H1 (cell line): ENCODE results near the gene SNX25. TPM values are rescaled to one million over a fixed set of nuclear protein-coding genes. Genes with fewer than 3 reads are reported as not detected.

Experiments used
- CTCF ChIA-PET: fragments of 300-600 bp; sonication (Branson Sonifier 250); formaldehyde crosslinking; loops from one replicate; lab custom pipeline; 2021; ENCODE audit not compliant: partially characterized antibody; lab: Charles Lee
- POLR2A ChIA-PET: fragments of 300-600 bp; sonication (Branson Sonifier 250); formaldehyde crosslinking; loops from one replicate; lab custom pipeline; 2021; ENCODE audit warnings: inconsistent platforms; ENCODE audit not compliant: partially characterized antibody; lab: Charles Lee
- DNase-seq, 2 experiments: peaks; one replicate each; pipeline versions ENCODE4 v3.0.0 to v3.0.0-alpha.2; 2010 to 2022; ENCODE audit warnings: low spot score in 2 of 2, low read depth in 1 of 2, mixed read lengths in 1 of 2
- FAIRE-seq: peaks from 2 replicates; lab custom pipeline; 2011; peaks lifted over from hg19 to GRCh38; lab: Jason Lieb, UNC
- H2AFZ ChIP-seq: 2 replicates; pipeline ENCODE4 v1.8.1; 2012; ENCODE audit warnings: low read length, inconsistent platforms
- H2AK5ac ChIP-seq: 2 replicates; pipeline ENCODE4 v1.6.1; 2013; ENCODE audit warnings: low read depth, low read length
- H2BK120ac ChIP-seq: replicated peaks from 2 replicates; pipeline ENCODE3; 2013; ENCODE audit warnings: low read depth, low read length, inconsistent platforms
- H2BK12ac ChIP-seq: 2 replicates; pipeline ENCODE4 v1.6.1; 2013; ENCODE audit warnings: low read depth, low read length
- H2BK15ac ChIP-seq: 2 replicates; pipeline ENCODE4 v1.6.1; 2013; ENCODE audit warnings: low read length
- H2BK20ac ChIP-seq: 2 replicates; pipeline ENCODE4 v1.6.1; 2013; ENCODE audit warnings: low read length
- H2BK5ac ChIP-seq: 2 replicates; pipeline ENCODE4 v1.6.1; 2013; ENCODE audit warnings: low read depth, low read length
- H3K14ac ChIP-seq: 2 replicates; pipeline ENCODE4 v1.6.1; 2013; ENCODE audit warnings: inconsistent platforms; ENCODE audit not compliant: insufficient read length
- H3K18ac ChIP-seq: 2 replicates; pipeline ENCODE4 v1.6.1; 2013; ENCODE audit warnings: low read length; ENCODE audit errors: extremely low read depth
- H3K23ac ChIP-seq: 2 replicates; pipeline ENCODE4 v1.6.1; 2013; ENCODE audit warnings: inconsistent platforms; ENCODE audit not compliant: insufficient read length
- H3K23me2 ChIP-seq: 2 replicates; pipeline ENCODE4 v1.6.1; 2013; ENCODE audit warnings: low read depth, low read length
- H3K27ac ChIP-seq: 2 replicates; pipeline ENCODE4 v1.6.1; 2011; ENCODE audit warnings: low read depth, low read length, inconsistent platforms
- H3K27me3 ChIP-seq, 4 experiments: replicated peaks in 1 of 4; 1 replicate in 1 of 4; 2 replicates in 3 of 4; pipeline versions ENCODE4 v1.6.1 to v1.8.1; 2011 to 2013; ENCODE audit warnings: low read length in 3 of 4, mild to moderate bottlenecking in 3 of 4, inconsistent platforms in 2 of 4, mixed read lengths in 2 of 4, moderate library complexity in 1 of 4; ENCODE audit not compliant: control insufficient read depth in 3 of 4, insufficient read depth in 3 of 4; ENCODE audit errors: extremely low read depth in 1 of 4
- H3K36me3 ChIP-seq, 4 experiments: 2 replicates each; pipeline versions ENCODE4 v1.6.1 to v1.8.1; 2011 to 2013; ENCODE audit warnings: mild to moderate bottlenecking in 4 of 4, low read length in 3 of 4, moderate library complexity in 2 of 4, control low read depth in 1 of 4, inconsistent platforms in 1 of 4; ENCODE audit not compliant: insufficient read depth in 4 of 4, control insufficient read depth in 2 of 4
- H3K4ac ChIP-seq: replicated peaks from 2 replicates; pipeline ENCODE3; 2013; ENCODE audit warnings: low read length, low read depth, mixed read lengths, inconsistent platforms; ENCODE audit not compliant: insufficient read length
- H3K4me1 ChIP-seq, 4 experiments: replicated peaks in 1 of 4; 1 replicate in 1 of 4; 2 replicates in 3 of 4; pipeline versions ENCODE4 v1.6.1 to v1.8.1; 2011 to 2013; ENCODE audit warnings: low read length in 3 of 4, inconsistent platforms in 2 of 4, mixed read lengths in 1 of 4; ENCODE audit not compliant: insufficient read depth in 4 of 4, control insufficient read depth in 3 of 4
- H3K4me2 ChIP-seq, 2 experiments: 2 replicates each; pipeline versions ENCODE4 v1.6.1 to v1.8.1; 2011 to 2013; ENCODE audit warnings: low read depth in 2 of 2, low read length in 2 of 2, control low read depth in 1 of 2, inconsistent platforms in 1 of 2, mild to moderate bottlenecking in 1 of 2; ENCODE audit not compliant: insufficient read depth in 1 of 2
- H3K4me3 ChIP-seq, 4 experiments: fragments of 200-600, 300-600 bp in 1 of 4; sonication (generic), shearing (Covaris generic), sonication (Bioruptor Twin) in 1 of 4; 2 replicates each; pipeline versions ENCODE4 v1.5.1 to v1.8.1; 2011 to 2016; ENCODE audit warnings: low read length in 4 of 4, low read depth in 3 of 4, control low read depth in 2 of 4, inconsistent platforms in 2 of 4, mild to moderate bottlenecking in 2 of 4, mixed read lengths in 1 of 4, moderate library complexity in 1 of 4; ENCODE audit not compliant: insufficient read depth in 2 of 4; ENCODE audit errors: extremely low read depth in 1 of 4
- H3K56ac ChIP-seq: replicated peaks from 2 replicates; pipeline ENCODE3; 2013; ENCODE audit warnings: low read depth, mild to moderate bottlenecking, mixed read lengths, low read length, inconsistent platforms; ENCODE audit not compliant: insufficient read length
- H3K79me1 ChIP-seq: 2 replicates; pipeline ENCODE4 v1.6.1; 2013; ENCODE audit warnings: low read depth, low read length, control low read depth
- H3K79me2 ChIP-seq, 2 experiments: 2 replicates each; pipeline versions ENCODE4 v1.6.1 to v1.8.1; 2012 to 2013; ENCODE audit warnings: low read length in 2 of 2, mild to moderate bottlenecking in 2 of 2, inconsistent platforms in 1 of 2; ENCODE audit not compliant: insufficient read depth in 2 of 2, control insufficient read depth in 1 of 2
- H3K9ac ChIP-seq, 4 experiments: replicated peaks in 1 of 4; 1 replicate in 1 of 4; 2 replicates in 3 of 4; pipeline versions ENCODE4 v1.6.1 to v1.8.1; 2011 to 2013; ENCODE audit warnings: low read depth in 3 of 4, low read length in 3 of 4, control low read depth in 2 of 4, mild to moderate bottlenecking in 2 of 4, moderate library complexity in 2 of 4, inconsistent platforms in 1 of 4; ENCODE audit errors: extremely low read depth in 1 of 4
- H3K9me3 ChIP-seq, 2 experiments: 2 replicates each; pipeline versions ENCODE4 v1.6.1 to v1.8.1; 2012 to 2013; ENCODE audit warnings: mild to moderate bottlenecking in 2 of 2, moderate library complexity in 2 of 2, control low read depth in 1 of 2, inconsistent platforms in 1 of 2, low read depth in 1 of 2, low read length in 1 of 2, mixed read lengths in 1 of 2; ENCODE audit not compliant: insufficient read depth in 2 of 2
- H4K20me1 ChIP-seq, 2 experiments: replicated peaks in 1 of 2; 2 replicates each; pipeline versions ENCODE3 to v1.8.1; 2011 to 2013; ENCODE audit warnings: inconsistent platforms in 2 of 2, low read length in 2 of 2, mild to moderate bottlenecking in 1 of 2; ENCODE audit not compliant: insufficient read depth in 2 of 2, control insufficient read depth in 1 of 2
- H4K5ac ChIP-seq: 2 replicates; pipeline ENCODE4 v1.6.1; 2013; ENCODE audit warnings: low read length, low read depth, mixed read lengths, inconsistent platforms; ENCODE audit not compliant: insufficient read length
- H4K8ac ChIP-seq: 2 replicates; pipeline ENCODE4 v1.8.0; 2013; ENCODE audit warnings: mild to moderate bottlenecking, moderate library complexity, low read length, inconsistent platforms; ENCODE audit not compliant: insufficient read depth; ENCODE audit errors: extremely low read depth
- H4K91ac ChIP-seq: replicated peaks from 2 replicates; pipeline ENCODE3; 2013; ENCODE audit warnings: low read length, mixed read lengths, inconsistent platforms; ENCODE audit not compliant: insufficient read length
- BACH1 ChIP-seq: IDR thresholded peaks from 2 replicates; pipeline ENCODE4 v1.6.1; 2012; ENCODE audit warnings: low read length, improper control_type of control experiment
- BRCA1 ChIP-seq: IDR thresholded peaks from 2 replicates; pipeline ENCODE4 v1.6.1; 2012; ENCODE audit warnings: low read depth, low read length, improper control_type of control experiment
- CBX5 ChIP-seq: fragments of 300-800, 300-1000 bp; sonication (generic); IDR thresholded peaks from 2 replicates; pipeline ENCODE4 v1.7.1; 2016; ENCODE audit warnings: antibody characterized with exemption, low read length, low read depth
- EP300 ChIP-seq, 2 experiments: IDR thresholded peaks; 1 replicate in 1 of 2; 2 replicates in 1 of 2; pipeline ENCODE4 v1.6.1; 2011 to 2012; ENCODE audit warnings: low read depth in 2 of 2, low read length in 2 of 2, mild to moderate bottlenecking in 2 of 2, borderline replicate concordance in 1 of 2, inconsistent platforms in 1 of 2, moderate library complexity in 1 of 2
- NANOG ChIP-seq: IDR thresholded peaks from 2 replicates; pipeline ENCODE4 v1.6.1; 2011; ENCODE audit warnings: low read length, low read depth, mild to moderate bottlenecking, inconsistent platforms; ENCODE audit not compliant: insufficient read depth, poor library complexity, severe bottlenecking
- RFX5 ChIP-seq: IDR thresholded peaks from 2 replicates; pipeline ENCODE4 v1.6.1; 2011; ENCODE audit warnings: low read depth, low read length, improper control_type of control experiment, borderline replicate concordance
- ZNF274 ChIP-seq: IDR thresholded peaks from 2 replicates; pipeline ENCODE4 v1.7.0; 2012; ENCODE audit warnings: low read length, borderline replicate concordance; ENCODE audit errors: extremely low read depth
- WGBS, 2 experiments: shearing (Covaris generic) in 1 of 2; methylation state at CpG; one replicate each; pipeline versions ENCODE4 v1.1.6 to v1.1.7; 2013 to 2015; ENCODE audit warnings: low lambda C conversion rate in 2 of 2, mixed read lengths in 2 of 2, inconsistent platforms in 1 of 2, low coverage in 1 of 2, missing lambda C conversion rate in 1 of 2; ENCODE audit not compliant: insufficient replicate concordance in 2 of 2, insufficient coverage in 1 of 2, insufficient read length in 1 of 2; ENCODE audit errors: extremely low coverage in 1 of 2, missing lambda C conversion rate in 1 of 2; 5-methylcytosine and 5-hydroxymethylcytosine counted together
- polyA plus RNA-seq, 7 experiments: library from polyadenylated mRNA; depleted of rRNA in 3 of 7; stranded (reverse) in 5 of 7; unstranded in 2 of 7; fragments of >200 nt in 5 of 7; fragments of 200-250 nt in 2 of 7; gene quantifications; 1 replicate in 5 of 7; 2 replicates in 1 of 7; 4 replicates in 1 of 7; pipeline versions ENCODE4 v1.2.1 to v1.2.3, GENCODE V29; 2011 to 2013; ENCODE audit warnings: missing spikeins in 2 of 7, mixed read lengths in 2 of 7
- total RNA-seq: library from RNA; stranded (reverse); fragmentation: NEBNext Ultra II Directional; extraction: Animal tissue kit (Norgen Biotek cat#: 25700); gene quantifications from 2 replicates; pipeline ENCODE4 v1.2.1, GENCODE V29; 2021
- TF ChIP-seq, protein P1 (sequence below): IDR thresholded peaks from 2 replicates; pipeline ENCODE4 v1.6.1; 2011; ENCODE audit warnings: low read length, improper control_type of control experiment

The SNX25 gene
- total and polyA plus RNA-seq, 2 of the 8 experiments (the other 6 are each of a cell fraction or from before 2014, with no cell fraction given): 5.4 to 19.9 TPM

GRCh38 chr4:185384930-185385331 lies 175.5 kb downstream of the SNX25 start:
- Histone ChIP-seq H3K4me3 (no peak overlapping the region), H2BK15ac (no peak overlapping the region), H3K79me1 (no peaks in the 10 kb centered on the region), H3K23me2 (no peaks in the 10 kb centered on the region; the same call in 1 of the 2 replicates), H3K4me1 (peaks cover 0 to 3% (median 0%) of the 10 kb centered on the region in 4 experiments; a peak in 1 of 7 replicates), H3K56ac (no peak overlapping the region), H3K18ac (no peak overlapping the region), H3K14ac (no peak overlapping the region), H4K8ac (no peak overlapping the region), H2BK20ac (no peak overlapping the region), H3K9me3 (peaks cover 0 to 7% of the 10 kb centered on the region in 2 experiments; a peak in 1 of 4 replicates), H2AFZ (no peak overlapping the region), H3K36me3 (peaks cover 0 to 4% (median 0%) of the 10 kb centered on the region in 4 experiments; a peak in 1 of 8 replicates), H3K4me2 (no peak overlapping the region), H2BK5ac (no peak overlapping the region), H3K79me2 (no peaks in the 10 kb centered on the region), H4K5ac (no peak overlapping the region), H2BK12ac (no peak overlapping the region), H4K91ac (no peak overlapping the region), H2BK120ac (no peak overlapping the region), H2AK5ac (no peak overlapping the region), H3K9ac (no peak overlapping the region), H4K20me1 (no peaks in the 10 kb centered on the region), H3K27me3 (no peaks in the 10 kb centered on the region), H3K4ac (no peak overlapping the region), H3K27ac (no peak overlapping the region), H3K23ac (no peak overlapping the region)
- DNase-seq (no peak), FAIRE-seq (no peak)
- ChIA-PET CTCF (interaction anchor here (0.7 kb wide), 1 partner anchor 65 kb away, joined by 3 read pairs; no protein-coding TSS in a partner anchor), POLR2A (interaction anchor here (1.2 to 5.5 kb wide), 2 partner anchors 12 to 20 kb away, joined by 4 to 25 read pairs; partner anchors contain the start of genes ANKRD37 and LRP2BP)
- WGBS, 2 experiments: 88% methylated on average over 10 of the region's 10 CpGs; no CpG with 5 or more reads in 1 of the 2 experiments
- TF ChIP-seq, protein P1, sequence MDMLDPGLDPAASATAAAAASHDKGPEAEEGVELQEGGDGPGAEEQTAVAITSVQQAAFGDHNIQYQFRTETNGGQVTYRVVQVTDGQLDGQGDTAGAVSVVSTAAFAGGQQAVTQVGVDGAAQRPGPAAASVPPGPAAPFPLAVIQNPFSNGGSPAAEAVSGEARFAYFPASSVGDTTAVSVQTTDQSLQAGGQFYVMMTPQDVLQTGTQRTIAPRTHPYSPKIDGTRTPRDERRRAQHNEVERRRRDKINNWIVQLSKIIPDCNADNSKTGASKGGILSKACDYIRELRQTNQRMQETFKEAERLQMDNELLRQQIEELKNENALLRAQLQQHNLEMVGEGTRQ: no peak
- TF ChIP-seq CBX5 (no peak), EP300 (IDR thresholded peaks at IDR 0.05; ENCODE audit: borderline replicate concordance in 1 of 2, low read depth in 2 of 2, low read length in 2 of 2) (no peak), ZNF274 (no peak), NANOG (no peak), BACH1 (no peak), BRCA1 (no peak), RFX5 (no peak)
